ENCODE results near the gene BCL11B.

BCL11B gene

DNA sequence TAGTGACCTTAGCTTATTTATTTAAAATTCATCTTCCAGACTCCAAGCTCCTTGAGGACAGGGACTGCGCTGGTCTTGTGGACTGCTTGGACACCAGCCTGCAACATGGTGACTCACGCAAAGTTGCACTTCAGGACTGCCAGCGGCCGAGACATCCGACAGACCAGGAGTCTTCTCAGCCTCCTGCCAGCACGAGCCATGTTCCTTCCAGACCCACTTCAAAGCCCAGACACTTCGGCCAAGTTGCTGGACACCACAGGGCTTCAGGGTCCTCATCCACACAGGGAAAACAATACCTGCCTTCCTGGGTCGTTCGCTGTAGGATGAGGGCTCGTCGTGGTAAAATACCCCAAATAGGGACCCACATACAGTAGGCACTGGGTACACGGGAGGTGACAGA lies 88.7 kb downstream of the BCL11B start:
- DNase-seq (ENCODE audit: low read depth in 2 of 2) = no peak

- DNase-seq (ENCODE audit: low read depth in 2 of 2) = no peak
These were observed 89.3 kb downstream of the BCL11B start for GRCh38 chr14:99182548-99183250.

- no peak for DNase-seq (ENCODE audit: low read depth in 2 of 2)
These were observed 90.0 kb downstream of the BCL11B start for GRCh38 chr14:99181804-99182520.

DNA sequence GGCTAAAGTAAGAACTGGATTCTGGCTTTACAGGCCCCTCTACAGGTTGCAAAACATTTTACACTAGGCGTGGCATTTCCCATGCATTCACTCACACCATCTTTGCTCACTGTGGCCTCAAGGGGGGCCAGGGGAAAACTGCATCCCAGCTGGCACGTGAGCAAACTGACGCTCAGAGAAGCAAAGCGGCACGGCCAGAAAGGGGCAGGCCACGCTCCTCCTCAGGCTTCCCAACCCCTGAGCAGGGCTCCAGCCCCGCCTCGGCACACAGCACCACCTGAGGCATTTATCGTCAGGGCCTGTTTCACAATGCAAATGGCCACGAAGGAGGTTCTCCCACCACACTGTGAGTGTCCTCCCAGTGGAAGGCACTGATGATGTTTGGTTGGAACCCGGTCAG lies 90.8 kb downstream of the BCL11B start:
- DNase-seq (ENCODE audit: low read depth in 2 of 2) = no peak

DNA sequence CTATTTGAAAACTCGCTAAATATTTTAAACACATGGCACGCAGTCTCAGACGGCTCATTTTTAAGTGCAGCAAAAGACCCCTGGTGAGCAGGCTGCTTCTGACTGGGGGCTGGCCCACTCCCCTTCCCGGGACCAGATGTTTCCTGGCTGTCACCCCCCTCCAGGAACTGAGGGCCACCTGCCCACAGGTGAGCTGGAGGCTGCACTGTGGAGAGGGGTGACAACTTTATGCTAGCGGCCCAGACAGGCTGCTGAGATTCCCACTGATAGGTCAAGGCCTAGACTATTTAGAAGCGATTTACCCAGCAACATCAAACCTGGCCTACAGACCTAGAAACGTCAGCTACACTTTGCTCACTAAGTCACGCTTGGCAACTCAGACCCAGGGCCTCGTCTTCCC lies 92.1 kb downstream of the BCL11B start:
- DNase-seq (ENCODE audit: low read depth in 2 of 2) = no peak

DNA sequence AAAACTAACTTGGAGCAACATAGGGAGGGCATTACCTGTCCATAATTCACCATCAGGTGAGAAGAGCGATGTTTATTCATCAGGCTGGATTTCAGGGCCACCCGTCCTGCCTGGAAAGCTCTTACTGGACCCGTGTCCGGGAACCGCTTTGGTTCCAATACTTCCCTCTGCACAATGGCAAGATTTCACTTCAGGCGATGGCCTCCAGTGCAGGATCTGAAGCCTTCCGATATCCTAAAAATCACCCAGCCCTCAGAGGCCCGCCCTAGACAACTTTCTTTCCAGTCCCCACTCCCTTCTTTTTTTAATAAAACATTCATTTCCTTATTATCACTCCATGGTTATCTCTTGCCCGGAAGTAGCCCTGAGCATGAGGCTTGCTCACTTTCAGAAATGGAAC lies 92.5 kb downstream of the BCL11B start:
- no peak for DNase-seq (ENCODE audit: low read depth in 2 of 2)

DNA sequence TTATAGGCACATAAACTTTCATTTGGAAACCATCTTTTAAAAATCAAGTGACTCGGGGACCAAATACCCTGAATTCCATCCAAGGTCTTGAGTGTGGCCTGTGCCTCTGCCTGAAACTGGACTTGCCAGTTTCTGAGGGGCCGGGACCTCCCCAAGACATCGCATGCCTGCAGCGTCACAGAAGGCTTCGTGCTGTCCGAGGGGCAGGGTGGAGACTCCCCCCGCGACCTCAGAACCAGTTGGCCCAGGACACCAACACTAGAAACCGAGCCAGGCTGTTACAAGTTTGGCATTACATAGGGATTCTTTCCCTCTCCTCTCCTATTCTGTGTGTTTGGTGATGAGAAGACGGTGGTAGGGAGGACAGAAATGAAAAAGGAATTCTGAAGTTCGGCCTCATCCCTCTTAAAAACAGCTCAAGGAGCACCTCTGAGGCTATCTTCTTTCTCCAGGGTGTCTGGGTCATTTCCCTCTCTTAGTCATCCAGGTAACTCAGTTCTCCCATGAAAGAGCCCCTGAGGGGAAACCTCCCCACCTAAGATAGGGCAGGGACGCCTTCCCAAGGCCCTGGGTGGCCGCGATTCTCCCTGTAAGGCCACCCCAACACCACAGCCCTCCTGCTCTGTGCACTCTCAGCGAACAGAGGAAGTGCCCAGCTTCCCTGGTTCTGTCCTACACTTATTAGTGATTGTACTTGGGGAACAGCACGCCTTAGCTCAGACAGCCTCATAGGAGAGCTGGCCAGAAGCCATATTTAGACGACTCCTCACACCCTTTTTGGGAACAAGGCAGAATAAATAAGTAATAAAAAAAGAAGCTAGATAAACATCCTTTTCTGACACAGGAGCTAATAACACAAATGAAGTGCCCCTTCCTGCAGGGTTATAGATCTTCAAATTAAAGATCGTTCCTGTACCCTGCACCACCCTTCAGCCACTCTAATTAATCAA lies 93.8 kb downstream of the BCL11B start:
- no peak for DNase-seq (ENCODE audit: low read depth in 2 of 2)

DNA sequence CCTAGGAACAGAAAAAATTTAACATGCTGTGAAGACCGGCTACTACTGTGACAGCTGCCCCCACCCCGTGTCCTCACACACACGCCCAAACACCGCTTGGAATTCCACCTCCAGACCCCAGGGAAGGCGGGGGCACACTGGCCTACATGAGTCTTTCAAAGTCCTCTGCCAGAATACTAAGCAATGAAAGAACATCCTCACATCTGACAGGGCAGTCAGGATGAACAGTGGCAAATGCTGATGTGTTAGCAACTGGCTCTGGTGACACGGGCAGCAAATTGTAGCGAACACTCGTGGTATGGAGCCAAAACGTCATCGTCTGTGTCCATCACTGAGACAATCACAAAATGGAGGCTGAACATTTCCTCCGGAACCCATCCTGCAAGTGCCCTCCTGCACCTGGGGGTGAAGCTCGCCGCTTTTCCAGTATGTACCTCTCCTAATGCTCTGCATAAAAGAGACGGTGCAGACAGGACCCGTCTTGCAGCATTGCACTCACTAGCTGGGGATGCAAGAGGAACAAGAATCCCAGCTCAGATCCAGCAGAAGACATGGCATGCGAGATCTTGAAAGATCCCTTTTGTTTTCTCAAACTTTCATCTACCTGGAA lies 94.8 kb downstream of the BCL11B start:
- DNase-seq (ENCODE audit: low read depth in 2 of 2) = no peak

DNA sequence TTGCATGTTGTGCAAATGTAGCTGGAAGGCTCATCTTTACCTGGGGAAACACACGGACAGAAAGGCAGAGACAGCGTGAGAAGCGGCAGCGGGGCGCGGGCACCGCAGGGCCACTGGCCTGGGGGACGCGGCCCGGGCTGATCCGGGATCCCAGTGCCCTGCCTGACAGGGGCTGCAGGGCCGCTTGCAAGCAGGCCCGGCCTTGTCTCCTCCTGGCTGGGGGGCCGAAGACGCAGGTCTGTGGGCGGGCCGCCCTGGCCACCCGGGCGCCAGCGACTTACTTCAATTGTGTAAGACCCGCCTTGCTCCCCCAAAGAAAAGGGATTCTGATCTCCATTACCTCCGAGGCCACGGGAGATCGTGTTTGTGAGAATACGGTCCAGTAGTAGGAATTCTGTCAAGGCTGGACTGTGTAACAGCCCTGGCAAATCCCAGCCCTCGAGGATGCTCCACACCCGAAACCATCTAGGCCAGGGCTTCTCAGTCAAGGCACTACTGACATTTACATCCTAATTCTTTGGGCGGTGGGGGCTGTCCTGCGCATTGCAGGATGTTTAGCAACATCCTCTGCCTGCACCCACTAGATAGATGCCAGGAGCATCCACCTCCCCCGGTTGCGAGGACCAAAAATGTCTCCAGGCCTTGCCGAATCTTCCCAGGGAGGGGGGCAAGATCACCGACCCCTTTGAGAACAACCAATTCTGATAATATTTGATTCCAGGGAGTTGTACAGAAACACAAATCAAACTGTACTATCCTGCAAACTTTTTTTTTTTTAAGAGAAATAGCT lies 95.6 kb downstream of the BCL11B start:
- no peak for DNase-seq (ENCODE audit: low read depth in 2 of 2)

DNA sequence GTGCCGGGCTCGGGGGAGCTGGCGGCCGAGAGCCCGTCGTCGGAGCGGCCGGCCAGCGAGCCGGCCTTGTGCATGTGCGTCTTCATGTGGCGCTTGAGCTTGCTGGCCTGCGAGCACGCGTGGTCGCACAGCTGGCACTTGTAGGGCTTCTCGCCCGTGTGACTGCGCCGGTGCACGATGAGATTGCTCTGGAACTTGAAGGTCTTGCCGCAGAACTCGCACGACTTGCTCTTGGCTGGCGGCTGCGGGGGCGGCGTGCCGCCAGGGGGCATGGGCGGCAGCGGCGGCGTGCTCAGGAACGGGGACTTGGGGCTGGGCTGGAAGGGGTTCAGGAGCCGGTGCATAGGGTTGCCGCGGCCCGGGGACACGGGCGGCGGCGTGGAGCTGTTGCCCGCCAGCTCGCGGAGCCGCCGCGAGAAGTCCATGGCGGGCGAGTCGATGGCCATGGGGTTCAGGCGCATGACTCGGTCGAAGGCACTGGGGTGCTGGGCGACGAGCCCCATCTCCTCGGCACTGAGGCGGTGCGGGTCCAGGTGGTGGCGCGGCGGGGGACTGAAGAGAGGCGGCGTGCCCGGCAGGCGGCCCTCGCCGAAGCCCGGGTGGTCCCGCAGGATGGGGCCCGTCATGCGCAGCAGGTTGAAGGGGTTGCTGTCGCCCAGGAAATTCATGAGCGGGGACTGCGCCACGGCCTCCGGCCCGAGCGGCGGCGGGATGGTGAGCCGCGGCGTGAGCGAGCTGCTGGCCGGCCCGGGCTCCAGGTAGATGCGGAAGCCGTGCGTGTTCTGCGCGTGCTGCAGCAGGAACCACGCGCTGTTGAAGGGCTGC lies 96.5 kb downstream of the BCL11B start:
- no peak for DNase-seq (ENCODE audit: low read depth in 2 of 2)

GRCh38 chr14:99174770-99175319 lies 97.2 kb downstream of the BCL11B start:
- no peak for DNase-seq (ENCODE audit: low read depth in 2 of 2)

GRCh38 chr14:99174081-99174769 lies 97.8 kb downstream of the BCL11B start:
- no peak for DNase-seq (ENCODE audit: low read depth in 2 of 2)

DNA sequence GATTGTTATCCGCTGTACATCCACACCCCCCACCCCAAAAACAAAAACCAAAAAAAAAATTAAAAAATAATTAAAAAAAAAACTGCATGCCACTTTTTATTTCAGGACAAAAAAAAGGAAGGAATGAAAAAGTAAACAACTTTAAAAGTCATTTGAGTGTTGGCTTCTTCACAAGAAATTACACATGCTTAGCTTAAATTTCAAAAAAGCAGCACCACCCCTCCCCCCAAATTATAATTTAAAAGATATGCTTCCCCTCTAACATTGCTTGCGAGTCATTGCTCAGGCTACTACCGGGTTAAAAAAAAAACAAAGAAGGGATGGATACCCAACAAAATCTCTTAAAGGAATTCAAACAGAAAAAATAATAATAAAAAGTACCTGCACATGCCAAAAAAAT lies 98.5 kb downstream of the BCL11B start:
- DNase-seq (ENCODE audit: low read depth in 2 of 2) = no peak

GRCh38 chr14:99173086-99173485 lies 98.9 kb downstream of the BCL11B start:
- DNase-seq (ENCODE audit: low read depth in 2 of 2) = no peak

- no peak for DNase-seq (ENCODE audit: low read depth in 2 of 2)
These were observed 100.6 kb downstream of the BCL11B start for GRCh38 chr14:99171396-99171795.

DNA sequence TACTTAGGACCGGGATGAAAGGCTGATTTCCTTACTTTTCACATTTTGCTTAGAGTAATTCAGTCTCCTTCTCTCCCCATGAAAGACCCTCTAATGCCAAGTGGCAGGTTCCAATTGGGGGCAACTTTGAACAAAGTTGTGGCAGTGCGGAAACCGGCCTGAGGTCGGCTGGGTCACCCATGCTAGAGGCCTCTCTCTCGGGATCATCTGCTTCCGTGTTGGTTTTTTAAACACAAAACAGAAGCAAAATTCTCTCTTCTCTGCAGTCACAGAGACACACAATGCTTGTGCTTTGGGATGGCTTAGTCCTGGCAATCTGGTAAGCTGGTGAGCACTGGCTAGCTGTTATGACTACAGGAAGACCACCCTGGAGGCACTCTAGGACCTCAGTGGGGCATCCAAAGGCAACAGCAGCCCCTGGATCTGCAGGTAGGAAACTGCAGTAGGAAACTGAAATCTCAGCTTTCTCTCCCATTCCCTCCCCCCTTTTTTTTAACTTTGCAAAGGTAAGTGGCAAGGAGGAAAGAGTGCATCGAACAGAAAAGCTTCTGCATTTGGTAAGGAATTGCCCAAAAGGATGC lies 102.1 kb downstream of the BCL11B start:
- no peak for DNase-seq (ENCODE audit: low read depth in 2 of 2)

DNA sequence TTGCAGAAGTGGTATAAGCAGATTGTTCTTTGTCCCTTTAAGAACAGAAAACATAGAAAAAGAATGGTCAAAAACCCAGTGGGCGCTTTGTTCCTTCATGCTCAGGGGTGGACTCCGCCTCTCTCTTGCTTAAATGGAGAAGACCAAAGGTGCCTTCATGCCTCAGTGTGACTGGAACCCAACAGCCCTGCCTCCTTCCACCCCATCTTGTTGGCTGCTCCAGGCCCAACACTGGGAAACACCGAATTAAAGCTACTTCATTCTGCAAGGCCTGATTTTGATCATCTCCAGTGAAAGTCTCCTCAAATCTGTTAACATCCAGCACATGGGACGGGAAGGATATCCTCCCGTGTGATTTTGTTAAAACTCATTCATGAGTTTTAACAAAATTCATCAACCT lies 103.7 kb downstream of the BCL11B start:
- DNase-seq (ENCODE audit: low read depth in 2 of 2) = no peak

GRCh38 chr14:99166506-99166905 lies 105.5 kb downstream of the BCL11B start:
- DNase-seq (ENCODE audit: low read depth in 2 of 2) = no peak

DNA sequence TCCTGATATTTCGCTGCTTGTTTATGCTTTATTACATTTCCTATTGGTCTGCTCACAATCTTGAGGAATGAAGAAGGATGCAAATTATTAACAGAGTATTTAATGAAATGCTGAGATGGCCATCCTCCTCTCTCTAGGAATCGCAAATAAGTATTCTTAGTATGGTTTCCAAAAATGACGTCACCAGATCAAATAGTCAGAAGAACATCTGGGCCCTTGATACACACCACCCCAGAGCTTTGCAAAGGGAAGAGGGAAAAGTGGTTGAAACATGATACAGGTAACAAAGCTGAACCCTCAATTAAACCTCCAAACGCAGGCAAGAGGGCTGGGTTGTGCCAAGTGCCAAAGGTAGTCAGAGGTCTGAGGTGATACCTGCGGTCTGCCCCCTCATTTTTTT lies 107.3 kb downstream of the BCL11B start:
- DNase-seq (ENCODE audit: low read depth in 2 of 2) = no peak

Measured in stimulated activated CD4-positive, alpha-beta T cell treated with anti-CD3 and anti-CD28 coated beads, Interleukin-4, amount 100 ng/mL, for 48 hours (primary cell).